BLaER1 (cell line): ENCODE measurements around the gene TUBB3.
A peak's percentile ranks its signal among the peaks of the same experiment; 100 is the strongest.
"Not testable (repeated sequence)": the region's sequence is repeated elsewhere in the genome, so short reads cannot be mapped to it uniquely, and the experiment has no call there.

Experiments used
- H3K27ac ChIP-seq: shearing (Covaris generic); formaldehyde crosslinking; 2 replicates; pipeline ENCODE4 v1.8.1; 2022
- H3K27me3 ChIP-seq: shearing (Covaris generic); formaldehyde crosslinking; 2 replicates; pipeline ENCODE4 v1.8.1; 2022
- H3K36me3 ChIP-seq: shearing (Covaris generic); formaldehyde crosslinking; 2 replicates; pipeline ENCODE4 v1.8.1; 2022
- H3K4me1 ChIP-seq: shearing (Covaris generic); formaldehyde crosslinking; 2 replicates; pipeline ENCODE4 v1.8.1; 2022
- H3K4me2 ChIP-seq: shearing (Covaris generic); formaldehyde crosslinking; 2 replicates; pipeline ENCODE4 v1.8.1; 2022
- H3K4me3 ChIP-seq: shearing (Covaris generic); formaldehyde crosslinking; 2 replicates; pipeline ENCODE4 v1.8.1; 2022
- H3K9ac ChIP-seq: shearing (Covaris generic); formaldehyde crosslinking; 2 replicates; pipeline ENCODE4 v1.8.1; 2022
- H3K9me3 ChIP-seq: shearing (Covaris generic); formaldehyde crosslinking; 2 replicates; pipeline ENCODE4 v1.8.1; 2022
- H4K20me1 ChIP-seq: shearing (Covaris generic); formaldehyde crosslinking; 2 replicates; pipeline ENCODE4 v1.8.1; 2022
- Cebpa-rat ChIP-seq: shearing (Covaris generic); IDR thresholded peaks from 2 replicates; pipeline ENCODE4 v1.8.1; 2022

Gene TUBB3

DNA sequence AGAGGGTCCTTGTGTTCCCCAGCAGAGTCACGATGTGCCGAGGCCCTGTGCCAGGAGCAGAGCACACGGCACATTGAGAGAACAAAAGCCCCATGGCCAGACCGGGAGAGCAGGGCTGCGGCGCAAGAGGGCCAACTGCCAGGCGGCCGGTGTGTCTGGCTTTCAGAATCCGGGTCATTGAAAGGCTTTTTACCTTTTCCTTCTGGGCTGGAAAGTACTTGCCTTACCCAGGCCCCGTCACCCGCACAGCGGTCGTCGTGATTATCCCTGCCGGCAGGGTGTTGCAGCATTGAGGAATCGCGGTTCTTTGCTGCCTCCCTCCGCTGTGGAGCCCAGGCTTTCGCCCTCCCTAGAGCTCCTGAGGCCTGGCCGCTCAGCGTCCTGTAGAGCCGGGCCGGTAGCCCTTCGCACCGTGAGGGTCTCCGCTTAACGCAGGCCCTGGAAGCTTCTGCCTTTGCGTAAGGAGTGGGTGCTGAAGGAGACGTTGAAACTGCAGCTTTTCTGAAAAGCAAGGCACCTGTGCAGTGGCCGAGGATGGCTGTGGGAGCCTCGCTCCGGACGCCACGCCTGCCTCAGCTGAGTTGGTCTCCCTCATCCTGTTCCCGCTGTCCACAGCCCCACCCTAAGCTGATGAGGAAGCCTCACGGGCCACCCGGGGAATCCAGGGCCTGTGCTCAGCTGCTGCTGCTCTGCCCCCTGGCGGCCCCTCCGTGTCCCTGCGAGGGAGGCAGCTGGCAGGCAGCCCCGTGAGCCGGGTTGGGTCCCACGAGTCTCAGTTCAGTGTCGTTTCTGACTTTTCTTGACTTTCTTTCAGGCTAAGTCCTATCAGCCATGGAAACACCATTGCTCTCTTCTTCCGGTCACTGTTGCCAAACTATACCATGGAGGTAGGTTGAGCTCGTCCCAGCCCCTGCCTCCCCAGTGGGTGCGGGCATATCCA lies 13.1 kb upstream of the TUBB3 start:
- Histone ChIP-seq H4K20me1 (peaks cover 35% of the 10 kb centered on the region), H3K4me3 (no peak overlapping the region), H3K9me3 (peaks cover 18% of the 10 kb centered on the region), H3K4me1 (peaks cover 50% of the 10 kb centered on the region), H3K27me3 (no peaks in the 10 kb centered on the region), H3K9ac (no peak overlapping the region), H3K4me2 (peak overlapping the region; percentile 48), H3K36me3 (peaks cover 80% of the 10 kb centered on the region), H3K27ac (peak overlapping the region; percentile 51)
- TF ChIP-seq Cebpa-rat: no peak

DNA sequence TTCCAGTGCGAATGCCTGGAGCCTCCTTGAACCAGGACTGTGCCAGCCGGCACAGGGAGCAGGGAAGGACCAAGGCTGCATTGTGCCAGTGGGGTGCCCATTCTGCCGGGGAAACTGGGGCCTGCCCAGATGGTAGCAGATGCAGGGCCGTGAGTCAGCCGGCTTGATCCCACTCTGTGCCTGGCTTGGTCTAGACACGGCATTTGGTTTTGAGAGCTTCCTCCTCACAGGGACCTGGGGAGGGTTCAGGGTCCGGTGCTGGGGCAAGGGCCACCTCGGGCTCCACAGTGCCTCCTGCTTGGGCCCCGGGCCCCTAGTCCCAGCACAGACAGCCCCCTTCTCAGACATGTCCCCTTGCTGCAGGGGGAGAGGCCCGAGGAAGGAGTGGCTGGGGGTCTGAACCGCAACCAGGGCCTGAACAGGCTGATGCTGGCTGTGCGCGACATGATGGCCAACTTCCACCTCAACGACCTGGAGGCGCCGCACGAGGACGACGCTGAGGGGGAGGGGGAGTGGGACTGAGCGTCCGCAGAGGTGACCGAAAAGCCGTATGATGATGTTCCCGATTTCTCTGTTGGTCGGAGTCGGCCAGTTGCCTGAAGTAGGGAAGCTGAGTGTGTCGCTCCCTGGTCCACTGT lies 12.3 kb upstream of the TUBB3 start:
- H4K20me1 ChIP-seq: peaks cover 27% of the 10 kb centered on the region
- H3K9me3 ChIP-seq: peaks cover 17% of the 10 kb centered on the region
- no peaks in the 10 kb centered on the region for H3K27me3 ChIP-seq
- no peak overlapping the region for H3K4me2 ChIP-seq
- no peak overlapping the region for H3K4me3 ChIP-seq
- peaks cover 50% of the 10 kb centered on the region for H3K4me1 ChIP-seq
- no peak for TF ChIP-seq Cebpa-rat
- peaks cover 72% of the 10 kb centered on the region for H3K36me3 ChIP-seq
- no peak overlapping the region for H3K9ac ChIP-seq
- no peak overlapping the region for H3K27ac ChIP-seq

DNA sequence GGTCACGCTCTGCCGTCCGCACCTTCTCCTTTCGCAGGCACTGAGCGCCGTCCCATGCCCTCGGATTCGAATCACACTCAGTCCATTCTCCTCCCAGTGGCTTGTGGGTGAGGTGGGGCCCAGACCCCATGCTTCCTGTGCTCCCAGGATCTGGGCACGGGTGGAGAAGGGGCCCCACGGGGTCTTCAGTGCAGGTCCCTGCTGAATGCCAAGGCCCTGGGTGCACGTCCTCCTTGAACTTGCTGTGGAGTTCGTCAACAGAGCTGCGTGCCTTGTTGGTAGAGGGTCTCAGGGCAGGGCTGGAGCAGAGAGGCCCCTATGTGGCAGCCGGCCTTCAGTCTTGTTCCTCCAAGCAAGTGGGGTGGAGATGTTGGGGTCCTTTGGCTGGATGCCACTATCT lies 11.8 kb upstream of the TUBB3 start:
- peaks cover 67% of the 10 kb centered on the region for H3K36me3 ChIP-seq
- TF ChIP-seq Cebpa-rat: no peak

DNA sequence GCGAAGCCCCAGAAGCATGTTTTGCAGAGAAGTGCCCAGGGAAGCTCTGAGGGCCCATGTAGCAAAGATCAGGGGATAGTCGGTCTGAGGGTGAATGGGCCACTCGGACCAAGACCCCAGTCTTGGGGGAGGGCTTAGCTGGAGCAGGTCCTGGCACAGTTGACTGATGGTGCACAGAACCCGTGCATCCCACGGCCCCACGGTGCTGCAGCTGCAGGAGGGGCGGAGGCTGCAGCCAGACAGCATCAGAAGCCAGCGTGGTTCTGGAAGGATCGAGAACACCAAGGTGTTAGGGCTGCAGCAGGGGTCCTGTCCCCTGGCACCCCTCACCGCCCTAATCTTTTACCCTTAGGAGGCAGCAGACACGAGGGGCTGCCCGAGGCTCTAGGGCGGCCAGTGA lies 11.0 kb upstream of the TUBB3 start:
- H3K27me3 ChIP-seq: no peaks in the 10 kb centered on the region

More for the DNA sequence above, 11.8 kb upstream of the TUBB3 start:
- Histone ChIP-seq H3K9ac (no peak overlapping the region), H3K27me3 (no peaks in the 10 kb centered on the region), H3K27ac (no peak overlapping the region), H3K4me3 (no peak overlapping the region), H3K9me3 (peaks cover 11% of the 10 kb centered on the region), H3K4me2 (no peak overlapping the region), H4K20me1 (peaks cover 22% of the 10 kb centered on the region), H3K4me1 (peaks cover 50% of the 10 kb centered on the region)

DNA sequence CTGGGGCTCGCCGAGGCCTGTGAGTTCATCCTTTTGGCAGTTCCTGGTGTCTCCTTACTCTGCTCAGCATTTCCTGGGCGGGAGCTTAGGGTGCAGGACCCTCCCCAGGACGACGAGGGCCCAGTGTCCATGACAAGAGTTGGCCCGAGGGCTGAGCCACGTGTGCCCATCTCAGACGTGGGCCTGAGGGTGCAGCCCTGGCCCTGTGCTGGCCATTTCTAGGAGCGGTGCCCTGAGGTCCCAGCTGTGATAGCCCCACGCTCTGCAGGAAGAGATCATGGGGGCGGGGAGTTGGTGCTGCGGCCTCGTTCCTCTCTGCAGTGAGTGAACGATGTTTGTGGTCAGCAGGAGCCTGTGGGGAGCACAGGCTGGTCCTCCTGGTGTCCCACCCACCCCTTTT lies 10.5 kb upstream of the TUBB3 start:
- Histone ChIP-seq H3K27me3 (no peaks in the 10 kb centered on the region), H4K20me1 (peaks cover 22% of the 10 kb centered on the region), H3K36me3 (peaks cover 59% of the 10 kb centered on the region), H3K9me3 (peaks cover 4% of the 10 kb centered on the region; the same call in 1 of the 2 replicates), H3K27ac (no peak overlapping the region), H3K4me3 (no peak overlapping the region), H3K9ac (no peak overlapping the region), H3K4me1 (peaks cover 60% of the 10 kb centered on the region), H3K4me2 (no peak overlapping the region)
- TF ChIP-seq Cebpa-rat: no peak

More for the DNA sequence above, 11.0 kb upstream of the TUBB3 start:
- Histone ChIP-seq H3K4me1 (peaks cover 55% of the 10 kb centered on the region), H3K9me3 (peaks cover 4% of the 10 kb centered on the region; the same call in 1 of the 2 replicates), H4K20me1 (peaks cover 22% of the 10 kb centered on the region), H3K4me3 (no peak overlapping the region), H3K27ac (no peak overlapping the region), H3K4me2 (no peak overlapping the region), H3K36me3 (peaks cover 59% of the 10 kb centered on the region), H3K9ac (no peak overlapping the region)
- TF ChIP-seq Cebpa-rat: no peak

DNA sequence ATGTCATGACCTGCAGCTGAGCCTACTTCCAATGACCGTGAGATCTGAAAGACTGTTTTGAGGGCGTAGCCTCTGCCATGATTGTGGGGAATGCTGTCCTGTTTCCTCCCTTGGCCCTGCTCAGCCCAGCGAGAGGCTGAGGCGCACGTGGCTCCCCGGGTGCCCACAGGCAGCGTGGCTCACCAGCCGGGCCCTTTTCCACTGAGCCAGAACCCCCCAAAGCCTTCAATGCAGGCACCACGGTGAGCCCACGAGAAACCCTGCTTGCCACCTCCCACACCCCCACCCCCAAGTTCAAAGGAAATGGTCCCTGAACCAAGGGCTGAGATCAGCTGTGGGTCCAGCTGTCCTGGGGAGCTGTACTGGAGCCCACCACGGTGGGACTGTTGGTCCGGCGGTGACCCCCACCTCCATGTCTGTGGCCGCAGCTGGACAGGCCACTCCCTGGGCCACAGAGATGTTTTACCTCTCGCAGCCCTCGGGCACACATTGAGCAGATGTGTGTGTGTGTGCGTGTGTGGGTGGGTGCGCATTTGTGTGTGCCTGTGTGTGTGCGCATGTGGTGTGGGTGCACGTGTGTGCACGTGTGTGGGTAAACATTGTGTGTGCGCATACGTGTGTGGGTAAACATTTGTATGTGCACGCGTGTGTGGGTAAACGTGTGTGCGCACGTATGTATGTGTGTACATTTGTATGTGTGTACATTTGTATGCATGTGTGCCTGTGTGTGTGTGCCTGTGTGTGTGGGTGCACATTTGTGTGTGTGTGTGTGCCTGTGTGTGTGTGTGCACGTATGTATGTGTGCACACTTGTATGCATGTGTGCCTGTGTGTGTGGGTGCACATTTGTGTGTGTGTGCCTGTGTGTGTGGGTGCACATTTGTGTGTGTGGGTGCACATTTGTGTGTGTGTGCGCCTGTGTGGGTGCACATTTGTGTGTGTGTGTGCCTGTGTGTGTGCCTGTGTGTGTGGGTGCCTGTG lies 9.4 kb upstream of the TUBB3 start:
- H3K27me3 ChIP-seq: no peaks in the 10 kb centered on the region
- H3K9ac ChIP-seq: no peak overlapping the region
- no peak for TF ChIP-seq Cebpa-rat
- peaks cover 69% of the 10 kb centered on the region for H3K4me1 ChIP-seq
- no peak overlapping the region for H3K27ac ChIP-seq
- H3K9me3 ChIP-seq: no peaks in the 10 kb centered on the region
- H3K4me2 ChIP-seq: no peak overlapping the region
- peaks cover 52% of the 10 kb centered on the region for H3K36me3 ChIP-seq
- no peak overlapping the region for H3K4me3 ChIP-seq
- H4K20me1 ChIP-seq: peaks cover 22% of the 10 kb centered on the region

DNA sequence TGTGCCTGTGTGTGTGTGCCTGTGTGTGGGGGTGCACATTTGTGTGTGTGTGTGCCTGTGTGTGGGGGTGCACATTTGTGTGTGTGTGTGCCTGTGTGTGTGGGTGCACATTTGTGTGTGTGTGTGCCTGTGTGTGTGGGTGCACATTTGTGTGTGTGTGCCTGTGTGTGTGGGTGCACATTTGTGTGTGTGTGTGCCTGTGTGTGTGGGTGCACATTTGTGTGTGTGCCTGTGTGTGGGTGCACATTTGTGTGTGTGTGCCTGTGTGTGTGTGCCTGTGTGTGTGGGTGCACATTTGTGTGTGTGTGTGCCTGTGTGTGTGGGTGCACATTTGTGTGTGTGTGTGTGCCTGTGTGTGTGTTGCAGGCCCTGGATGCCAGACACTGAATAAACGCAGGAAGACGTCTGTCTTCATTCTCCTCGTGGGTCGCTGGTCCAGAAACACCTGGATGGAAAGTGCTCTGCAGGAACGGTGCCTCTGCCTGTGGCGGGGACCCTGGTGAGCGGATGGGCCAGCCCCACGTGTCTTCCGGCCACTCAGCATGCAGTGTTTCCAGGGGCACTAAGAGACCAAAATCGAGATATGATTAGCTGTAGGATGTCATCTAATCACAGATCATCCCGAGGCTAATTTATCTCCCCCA lies 8.4 kb upstream of the TUBB3 start:
- H3K27ac ChIP-seq, H3K9ac ChIP-seq, H3K4me3 ChIP-seq, H3K27me3 ChIP-seq, H3K4me2 ChIP-seq, H3K9me3 ChIP-seq: not testable (repeated sequence)
- Histone ChIP-seq H4K20me1 (peaks cover 18% of the 10 kb centered on the region), H3K36me3 (peaks cover 41% of the 10 kb centered on the region), H3K4me1 (peaks cover 78% of the 10 kb centered on the region)

DNA sequence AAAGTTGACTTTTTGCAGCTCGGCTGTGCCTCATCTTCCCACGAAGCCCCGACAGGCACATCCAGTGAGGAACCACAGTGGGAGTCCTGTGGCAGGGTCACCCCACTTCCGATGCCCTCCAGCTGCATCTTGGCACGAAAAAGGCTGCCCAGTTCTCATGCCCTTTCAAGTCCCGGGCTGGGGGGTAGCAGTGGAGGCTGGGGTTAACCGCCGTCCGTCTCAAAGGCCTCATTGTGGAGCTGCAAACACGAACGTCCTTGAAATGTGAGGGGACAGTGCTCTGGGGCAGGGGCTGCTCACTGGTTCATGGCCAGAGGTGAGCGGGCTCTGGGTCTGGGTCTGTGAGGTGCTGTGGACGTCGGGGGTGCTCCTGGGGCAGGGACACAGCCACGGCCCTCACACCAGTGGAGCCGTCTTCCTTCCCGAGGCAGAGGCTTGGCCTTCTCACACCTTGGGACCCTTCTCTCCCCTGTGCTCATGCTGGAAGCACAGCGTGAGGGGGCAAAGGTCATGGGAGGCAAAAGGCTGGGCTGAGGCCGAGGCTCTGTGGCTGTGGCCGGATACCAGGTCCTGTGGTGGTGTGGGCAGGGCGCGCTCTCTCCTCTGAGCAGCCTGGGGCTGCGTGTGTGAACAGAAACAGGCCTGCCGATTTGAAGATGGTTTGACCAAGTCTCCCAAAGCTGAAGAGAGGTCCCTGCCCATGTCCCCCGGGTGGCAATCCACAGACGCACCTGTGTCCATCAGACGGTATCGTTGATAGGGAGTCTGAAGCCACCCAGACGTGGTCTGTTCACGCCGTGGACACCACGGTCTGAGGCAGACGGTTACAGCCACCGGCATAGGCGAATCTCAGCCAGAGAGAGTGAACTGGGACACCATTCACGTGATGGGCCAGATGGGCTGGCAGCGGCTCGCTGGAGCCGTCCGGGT lies 7.6 kb upstream of the TUBB3 start:
- Histone ChIP-seq H3K4me2 (peak overlapping the region; percentile 100; the same call in 1 of the 2 replicates), H3K9ac (no peak overlapping the region), H3K4me3 (no peak overlapping the region), H3K36me3 (peaks cover 33% of the 10 kb centered on the region), H3K27ac (peak overlapping the region; percentile 49; the same call in 1 of the 2 replicates), H3K27me3 (no peaks in the 10 kb centered on the region), H3K9me3 (no peaks in the 10 kb centered on the region), H3K4me1 (peaks cover 78% of the 10 kb centered on the region), H4K20me1 (peaks cover 18% of the 10 kb centered on the region)
- no peak for TF ChIP-seq Cebpa-rat
